A673 (cell line): Measurements from ENCODE around the gene INHBC. TPM values are rescaled to one million over a fixed set of nuclear protein-coding genes. Genes with fewer than 3 reads are reported as not detected.

Experiments used
- BruUV-seq: library from RNA; stranded (reverse); fragments of 400-500 nt; replicated peaks from 2 replicates; lab custom pipeline; 2021; lab: Mats Ljungman, UMichigan
- CTCF ChIA-PET: fragments of 300-600 bp; sonication (Branson Sonifier 250); formaldehyde crosslinking; loops from one replicate; lab custom pipeline; 2022; ENCODE audit warnings: antibody characterized with exemption; lab: Charles Lee
- POLR2A ChIA-PET: fragments of 300-600 bp; sonication (Branson Sonifier 250); formaldehyde crosslinking; loops from one replicate; lab custom pipeline; 2022; ENCODE audit warnings: antibody characterized with exemption; ENCODE audit not compliant: low non-redundant PET; lab: Charles Lee
- DNase-seq: peaks from one replicate; pipeline ENCODE4 v3.0.0-alpha.2; 2015; ENCODE audit warnings: low spot score
- H3K27ac ChIP-seq: fragments of 200-600 bp; sonication (generic); 2 replicates; pipeline ENCODE4 v1.5.1; 2016; ENCODE audit warnings: mixed run types, low read depth, mild to moderate bottlenecking, mixed read lengths, antibody characterized with exemption, low read length; ENCODE audit not compliant: poor library complexity, severe bottlenecking
- H3K27me3 ChIP-seq: fragments of 200-600 bp; sonication (generic); replicated peaks from 2 replicates; pipeline ENCODE4 v1.6.1; 2017; ENCODE audit warnings: mixed run types, low read depth, mild to moderate bottlenecking, mixed read lengths, antibody characterized with exemption, low read length; ENCODE audit not compliant: insufficient read depth, poor library complexity
- H3K36me3 ChIP-seq: fragments of 200-600 bp; sonication (generic); 2 replicates; pipeline ENCODE4 v1.6.1; 2016; ENCODE audit warnings: mixed run types, mild to moderate bottlenecking, mixed read lengths, antibody characterized with exemption, low read length; ENCODE audit not compliant: insufficient read depth, poor library complexity, severe bottlenecking
- H3K4me1 ChIP-seq: fragments of 200-600 bp; sonication (generic); 2 replicates; pipeline ENCODE4 v1.6.1; 2017; ENCODE audit warnings: mixed run types, mild to moderate bottlenecking, mixed read lengths, antibody characterized with exemption, low read length; ENCODE audit not compliant: insufficient read depth, poor library complexity, severe bottlenecking
- H3K4me3 ChIP-seq: fragments of 200-600 bp; sonication (generic); 2 replicates; pipeline ENCODE4 v1.5.1; 2016; ENCODE audit warnings: low read depth, mixed run types, mild to moderate bottlenecking, mixed read lengths, low read length; ENCODE audit not compliant: poor library complexity, severe bottlenecking
- H3K9me3 ChIP-seq: fragments of 200-600 bp; sonication (generic); 2 replicates; pipeline ENCODE4 v1.6.1; 2016; ENCODE audit warnings: mixed run types, low read depth, mild to moderate bottlenecking, mixed read lengths, antibody characterized with exemption, low read length; ENCODE audit not compliant: poor library complexity, severe bottlenecking
- CTCF ChIP-seq: fragments of 300-800, 200-600 bp; sonication (generic); conservative IDR thresholded peaks from 2 replicates; pipeline ENCODE4 v1.5.1; 2017; ENCODE audit warnings: low read depth, mild to moderate bottlenecking, antibody characterized with exemption, low read length, moderate library complexity, mixed read lengths
- EZH2 ChIP-seq: fragments of 200-600 bp; sonication (generic); IDR thresholded peaks from 2 replicates; pipeline ENCODE4 v1.6.1; 2017; ENCODE audit warnings: borderline replicate concordance, low read depth, mild to moderate bottlenecking, mixed read lengths, antibody characterized with exemption, low read length; ENCODE audit not compliant: poor library complexity, severe bottlenecking
- intact Hi-C: fragments of 100-400 bp; cut with micrococcal nuclease; formaldehyde crosslinking; loops from one replicate; pipeline ENCODE4 v1.10.0; 2022; ENCODE audit not compliant: unreplicated experiment
- total RNA-seq: library from RNA; stranded (reverse); gene quantifications from 2 replicates; pipeline ENCODE4 v1.2.3, GENCODE V29; 2021

INHBC gene
- total RNA-seq, 1 experiment from 2014 or later = not detected

GRCh38 chr12:57474862-57475261 is 40.3 kb downstream of the INHBC start:
- Histone ChIP-seq H3K27me3 (peaks cover 29% of the 10 kb centered on the region), H3K27ac (no peak overlapping the region), H3K4me3 (no peak overlapping the region), H3K36me3 (no peaks in the 10 kb centered on the region), H3K4me1 (no peaks in the 10 kb centered on the region), H3K9me3 (no peaks in the 10 kb centered on the region)
- TF ChIP-seq EZH2 = no peak
- CTCF ChIA-PET = no interaction called here
- intact Hi-C loops = no loop called here
- POLR2A ChIA-PET = interaction anchor here (0.5 kb wide), 1 partner anchor 12 kb away, joined by 8 read pairs; no protein-coding TSS in a partner anchor
- BruUV-seq = no TSS peak
- DNase-seq = no peak

GRCh38 chr12:57475271-57476161 is 40.9 kb downstream of the INHBC start:
- TF ChIP-seq CTCF (no peak), EZH2 (peak; percentile 76)
- Histone ChIP-seq H3K27me3 (peaks cover 29% of the 10 kb centered on the region), H3K4me1 (no peaks in the 10 kb centered on the region), H3K27ac (no peak overlapping the region), H3K36me3 (no peaks in the 10 kb centered on the region), H3K4me3 (peak overlapping the region; percentile 27), H3K9me3 (no peaks in the 10 kb centered on the region)
- intact Hi-C loops = no loop called here
- DNase-seq = no peak
- no TSS peak for BruUV-seq
- ChIA-PET CTCF (no interaction called here), POLR2A (interaction anchor here (0.5 kb wide), 1 partner anchor 12 kb away, joined by 8 read pairs; no protein-coding TSS in a partner anchor)

GRCh38 chr12:57476162-57476992 is 41.8 kb downstream of the INHBC start:
- TF ChIP-seq CTCF = peak; percentile 47
- no peak for TF ChIP-seq EZH2
- Histone ChIP-seq H3K9me3 (no peaks in the 10 kb centered on the region), H3K4me3 (peak overlapping the region; percentile 27), H3K4me1 (no peaks in the 10 kb centered on the region), H3K27ac (no peak overlapping the region), H3K27me3 (peaks cover 29% of the 10 kb centered on the region), H3K36me3 (no peaks in the 10 kb centered on the region)
- intact Hi-C loops = no loop called here
- no TSS peak for BruUV-seq
- DNase-seq = no peak
- POLR2A ChIA-PET = no interaction called here
- CTCF ChIA-PET = no interaction called here
